Sigmoid colon (tissue), 4 donors: ENCODE results near the gene ISOC2.

Source experiments
- POLR2A ChIP-seq, 2 donors: fragments of 450-650 bp; IDR thresholded peaks; one replicate each; pipeline ENCODE4 v1.6.1; 2016; ENCODE audit warnings: antibody characterized with exemption in 2 of 2, mild to moderate bottlenecking in 2 of 2, moderate library complexity in 2 of 2
- POLR2AphosphoS5 ChIP-seq, 4 donors: sonication (generic); formaldehyde crosslinking; IDR thresholded peaks; one replicate each; pipeline ENCODE4 v1.6.1; 2017; ENCODE audit warnings: antibody characterized with exemption in 4 of 4
- TF ChIP-seq, protein P1 (sequence below), 4 experiments: fragments of 450-650 bp in 3 of 4; fragments of 200-600 bp in 1 of 4; IDR thresholded peaks; one replicate each; pipeline ENCODE4 v1.5.1; 2016 to 2019; ENCODE audit warnings: antibody characterized with exemption in 4 of 4, mild to moderate bottlenecking in 3 of 4, moderate library complexity in 2 of 4

DNA sequence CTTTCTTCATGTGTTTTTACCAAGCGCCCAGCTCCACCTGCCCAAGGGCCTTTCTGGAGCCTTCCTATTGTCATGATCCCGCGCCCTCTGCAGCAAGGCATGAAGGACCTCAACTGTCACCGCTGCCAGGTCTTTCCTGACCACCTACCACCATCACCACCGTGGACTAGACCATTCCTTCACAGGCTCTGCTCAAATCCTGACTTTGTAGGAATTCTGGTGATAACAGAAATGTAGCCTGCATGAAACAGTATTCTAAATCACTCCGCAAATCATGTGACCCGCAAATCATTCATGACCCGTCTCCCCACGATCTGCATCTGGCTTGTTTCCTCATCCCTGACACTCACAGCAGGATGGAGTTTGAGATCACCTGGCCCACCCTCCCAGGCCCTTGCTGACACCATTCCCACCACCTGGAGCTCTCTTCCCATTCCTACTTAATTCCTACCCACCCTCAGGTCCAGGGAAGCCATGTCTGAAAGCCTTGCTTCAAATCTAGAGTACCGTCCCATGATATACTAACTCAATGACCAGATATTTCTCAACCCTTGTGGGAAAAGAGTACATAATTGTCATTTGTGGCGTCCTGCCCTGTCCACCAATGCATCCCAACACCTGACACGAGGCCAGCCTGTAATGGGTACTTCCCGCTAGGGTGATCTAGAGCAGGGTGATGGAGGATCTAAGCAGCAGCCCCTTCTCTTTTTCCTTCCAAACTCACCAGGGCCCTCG is 55.2 kb downstream of the ISOC2 start:
- TF ChIP-seq, protein P1, sequence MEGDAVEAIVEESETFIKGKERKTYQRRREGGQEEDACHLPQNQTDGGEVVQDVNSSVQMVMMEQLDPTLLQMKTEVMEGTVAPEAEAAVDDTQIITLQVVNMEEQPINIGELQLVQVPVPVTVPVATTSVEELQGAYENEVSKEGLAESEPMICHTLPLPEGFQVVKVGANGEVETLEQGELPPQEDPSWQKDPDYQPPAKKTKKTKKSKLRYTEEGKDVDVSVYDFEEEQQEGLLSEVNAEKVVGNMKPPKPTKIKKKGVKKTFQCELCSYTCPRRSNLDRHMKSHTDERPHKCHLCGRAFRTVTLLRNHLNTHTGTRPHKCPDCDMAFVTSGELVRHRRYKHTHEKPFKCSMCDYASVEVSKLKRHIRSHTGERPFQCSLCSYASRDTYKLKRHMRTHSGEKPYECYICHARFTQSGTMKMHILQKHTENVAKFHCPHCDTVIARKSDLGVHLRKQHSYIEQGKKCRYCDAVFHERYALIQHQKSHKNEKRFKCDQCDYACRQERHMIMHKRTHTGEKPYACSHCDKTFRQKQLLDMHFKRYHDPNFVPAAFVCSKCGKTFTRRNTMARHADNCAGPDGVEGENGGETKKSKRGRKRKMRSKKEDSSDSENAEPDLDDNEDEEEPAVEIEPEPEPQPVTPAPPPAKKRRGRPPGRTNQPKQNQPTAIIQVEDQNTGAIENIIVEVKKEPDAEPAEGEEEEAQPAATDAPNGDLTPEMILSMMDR (IDR thresholded peaks at IDR 0.05), result no peak
- no peak for TF ChIP-seq POLR2AphosphoS5 (IDR thresholded peaks at IDR 0.05)
- no peak for TF ChIP-seq POLR2A (IDR thresholded peaks at IDR 0.05)
